ENCODE measurements around the gene PRKAB1.
"Not testable (repeated sequence)": the region's sequence is repeated elsewhere in the genome, so short reads cannot be mapped to it uniquely, and the experiment has no call there.

PRKAB1 gene

DNA sequence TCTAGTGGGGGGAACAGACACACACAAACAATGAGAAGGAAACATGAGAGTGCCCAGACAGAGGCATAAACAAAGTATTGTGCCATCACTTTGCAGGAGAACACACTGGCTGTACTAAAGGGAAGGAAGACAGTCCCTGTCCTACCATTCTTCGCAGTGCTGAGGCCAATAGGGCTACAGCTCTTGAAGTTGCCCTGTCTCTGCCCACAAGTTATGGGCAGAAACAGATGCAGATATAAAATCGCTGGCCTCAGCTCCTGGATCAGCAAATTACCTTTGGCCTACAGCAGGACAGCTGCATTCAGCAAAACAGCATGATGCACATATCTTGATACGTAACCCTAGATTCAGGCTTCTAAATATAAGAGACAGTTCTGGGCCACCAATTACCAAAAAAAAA lies 23.0 kb upstream of the PRKAB1 start:
- H3K27me3 Mint-ChIP-seq = peaks cover 42% of the 10 kb centered on the region

DNA sequence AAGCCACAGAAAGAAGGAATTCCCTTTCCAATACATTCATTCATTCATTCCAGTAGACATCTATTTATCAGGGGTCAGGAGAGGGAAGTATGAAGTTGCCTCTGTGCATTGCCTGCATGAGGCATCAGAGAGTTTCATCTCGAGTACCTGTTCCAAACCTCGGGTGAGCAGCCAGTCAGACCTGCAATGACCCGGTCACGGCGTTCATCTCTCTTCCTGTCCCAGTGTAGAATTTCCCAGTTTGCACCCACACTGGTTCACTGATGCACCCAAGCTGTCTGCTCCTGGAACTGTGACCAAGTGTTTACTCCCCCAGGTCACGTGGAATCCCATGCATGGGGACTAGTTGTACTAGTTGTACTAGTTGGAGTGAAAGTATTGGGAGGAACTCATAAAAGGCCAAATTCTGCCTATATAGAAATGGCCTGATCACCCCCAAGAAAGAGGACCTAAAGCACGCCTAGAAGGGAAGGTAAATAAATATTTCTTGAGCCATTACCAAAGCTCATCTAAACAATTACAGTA lies 22.3 kb upstream of the PRKAB1 start:
- Mint-ChIP-seq H3K27me3 (peaks cover 36% of the 10 kb centered on the region), H3K9me3 (no peaks in the 10 kb centered on the region), H3K36me3 (ENCODE audit: insufficient read depth) (no peaks in the 10 kb centered on the region), H3K27ac (ENCODE audit: low read depth) (no peak overlapping the region), H3K4me3 (no peak overlapping the region), H3K4me1 (no peaks in the 10 kb centered on the region)
- DNase-seq (ENCODE audit: low spot score in 2 of 2) (no peak), ATAC-seq (replicated peaks; ENCODE audit: extremely low read depth, poor library complexity, severe bottlenecking) (no peak)

More for the DNA sequence above, 23.0 kb upstream of the PRKAB1 start:
- Mint-ChIP-seq H3K9me3 (no peaks in the 10 kb centered on the region), H3K4me3 (no peak overlapping the region), H3K4me1 (no peaks in the 10 kb centered on the region), H3K36me3 (ENCODE audit: insufficient read depth) (no peaks in the 10 kb centered on the region), H3K27ac (ENCODE audit: low read depth) (no peak overlapping the region)
- DNase-seq (ENCODE audit: low spot score in 2 of 2) = no peak
- ATAC-seq (replicated peaks; ENCODE audit: extremely low read depth, poor library complexity, severe bottlenecking) = no peak

DNA sequence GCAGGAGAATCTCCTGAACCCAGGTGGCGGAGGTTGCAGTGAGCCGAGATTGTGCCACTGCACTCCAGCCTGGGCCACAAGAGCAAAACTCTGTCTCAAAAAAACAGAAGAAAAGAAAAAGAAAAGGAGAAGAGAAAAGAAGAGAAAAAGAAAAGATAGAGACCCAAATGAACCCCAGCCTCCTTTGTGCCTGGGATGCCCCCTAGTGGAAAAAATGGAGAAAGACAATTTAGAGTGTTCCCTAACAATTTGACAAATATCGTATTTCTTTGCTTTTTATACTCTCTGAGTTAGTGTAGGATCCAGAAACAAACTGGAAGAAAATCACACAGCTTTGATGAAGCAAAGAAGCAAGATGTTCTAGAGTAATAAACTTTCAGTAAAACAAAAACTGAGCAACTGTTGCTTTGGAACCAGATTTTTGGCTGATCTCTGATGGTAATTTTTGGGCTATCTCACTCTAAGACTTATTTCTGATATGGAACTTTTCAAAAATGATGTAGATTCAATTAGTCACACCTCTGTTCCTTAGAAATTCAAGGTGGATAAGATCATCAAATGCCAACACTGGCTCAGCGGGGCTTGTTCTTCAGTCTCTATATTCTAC lies 18.6 kb upstream of the PRKAB1 start:
- Mint-ChIP-seq H3K4me1 (no peaks in the 10 kb centered on the region), H3K4me3 (no peak overlapping the region)

DNA sequence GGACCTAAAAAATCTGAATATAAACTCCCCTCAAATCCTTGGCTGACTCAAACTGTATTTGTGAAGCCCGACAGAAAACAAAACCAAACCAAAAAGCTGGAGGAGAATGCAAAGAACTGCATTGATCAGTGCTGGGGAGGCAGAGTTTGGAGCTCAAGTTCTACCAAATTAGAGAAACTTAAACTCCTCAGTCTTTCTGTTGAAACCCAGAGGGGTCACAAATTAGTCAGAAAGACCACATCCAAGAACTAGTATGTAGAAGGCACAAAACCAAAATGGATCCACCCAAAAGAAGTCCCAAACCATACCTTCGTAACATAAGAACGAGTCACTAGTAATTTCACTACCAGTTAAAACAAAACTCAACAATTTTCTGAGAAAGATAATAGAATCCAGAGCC lies 15.3 kb upstream of the PRKAB1 start:
- no peaks in the 10 kb centered on the region for H3K4me1 Mint-ChIP-seq
- H3K9me3 Mint-ChIP-seq = no peaks in the 10 kb centered on the region
- DNase-seq (ENCODE audit: low spot score in 2 of 2) (no peak), ATAC-seq (replicated peaks; ENCODE audit: extremely low read depth, poor library complexity, severe bottlenecking) (no peak)
- no peaks in the 10 kb centered on the region for H3K36me3 Mint-ChIP-seq (ENCODE audit: insufficient read depth)
- H3K27ac Mint-ChIP-seq (ENCODE audit: low read depth) = no peak overlapping the region
- H3K4me3 Mint-ChIP-seq = no peak overlapping the region
- H3K27me3 Mint-ChIP-seq = no peaks in the 10 kb centered on the region

More for the DNA sequence above, 18.6 kb upstream of the PRKAB1 start:
- H3K9me3 Mint-ChIP-seq = no peaks in the 10 kb centered on the region
- ATAC-seq (replicated peaks; ENCODE audit: extremely low read depth, poor library complexity, severe bottlenecking) (no peak), DNase-seq (ENCODE audit: low spot score in 2 of 2) (no peak)
- no peak overlapping the region for H3K27ac Mint-ChIP-seq (ENCODE audit: low read depth)
- H3K36me3 Mint-ChIP-seq (ENCODE audit: insufficient read depth) = no peaks in the 10 kb centered on the region
- peaks cover 13% of the 10 kb centered on the region for H3K27me3 Mint-ChIP-seq

DNA sequence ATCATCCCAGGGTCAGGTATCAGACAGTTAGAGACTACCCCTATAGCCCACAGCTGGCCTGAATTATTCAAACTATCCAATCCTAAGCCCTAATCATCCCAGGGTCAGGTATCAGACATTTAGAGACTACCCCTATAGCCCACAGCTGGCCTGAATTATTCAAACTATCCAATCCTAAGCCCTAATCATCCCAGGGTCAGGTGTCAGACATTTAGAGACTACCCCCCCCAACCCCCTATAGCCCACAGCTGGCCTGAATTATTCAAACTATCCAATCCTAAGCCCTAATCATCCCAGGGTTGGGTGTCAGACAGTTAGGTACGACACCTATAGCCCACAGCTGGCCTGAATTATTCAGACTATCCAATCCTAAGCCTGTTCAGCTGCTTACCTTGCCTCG lies 10.9 kb upstream of the PRKAB1 start:
- not testable (repeated sequence) for H3K9me3 Mint-ChIP-seq; H3K4me1 Mint-ChIP-seq; H3K4me3 Mint-ChIP-seq; ATAC-seq (replicated peaks; ENCODE audit: extremely low read depth, poor library complexity, severe bottlenecking); H3K27me3 Mint-ChIP-seq; H3K36me3 Mint-ChIP-seq (ENCODE audit: insufficient read depth); DNase-seq (ENCODE audit: low spot score in 2 of 2); H3K27ac Mint-ChIP-seq (ENCODE audit: low read depth)

DNA sequence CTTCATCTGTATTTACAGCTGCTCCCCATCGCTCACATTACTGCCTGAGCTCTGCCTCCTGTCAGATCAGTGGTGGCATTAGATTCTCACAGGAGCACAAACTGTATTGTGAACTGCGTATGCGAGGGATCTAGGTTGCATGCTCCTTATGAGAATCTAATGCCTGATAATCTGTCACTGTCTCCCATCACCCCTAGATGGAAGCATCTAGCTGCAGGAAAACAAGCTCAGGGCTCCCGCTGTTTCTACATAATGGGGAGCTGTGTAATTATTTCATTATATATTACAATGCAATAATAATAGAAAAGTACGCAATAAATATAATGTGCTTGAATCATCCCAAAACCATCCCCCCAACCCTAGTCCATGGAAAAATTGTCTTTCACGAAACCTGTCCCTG lies 9.8 kb upstream of the PRKAB1 start:
- H3K4me3 Mint-ChIP-seq; ATAC-seq (replicated peaks; ENCODE audit: extremely low read depth, poor library complexity, severe bottlenecking); H3K27me3 Mint-ChIP-seq; H3K4me1 Mint-ChIP-seq; H3K27ac Mint-ChIP-seq (ENCODE audit: low read depth); DNase-seq (ENCODE audit: low spot score in 2 of 2); H3K9me3 Mint-ChIP-seq; H3K36me3 Mint-ChIP-seq (ENCODE audit: insufficient read depth): not testable (repeated sequence)

DNA sequence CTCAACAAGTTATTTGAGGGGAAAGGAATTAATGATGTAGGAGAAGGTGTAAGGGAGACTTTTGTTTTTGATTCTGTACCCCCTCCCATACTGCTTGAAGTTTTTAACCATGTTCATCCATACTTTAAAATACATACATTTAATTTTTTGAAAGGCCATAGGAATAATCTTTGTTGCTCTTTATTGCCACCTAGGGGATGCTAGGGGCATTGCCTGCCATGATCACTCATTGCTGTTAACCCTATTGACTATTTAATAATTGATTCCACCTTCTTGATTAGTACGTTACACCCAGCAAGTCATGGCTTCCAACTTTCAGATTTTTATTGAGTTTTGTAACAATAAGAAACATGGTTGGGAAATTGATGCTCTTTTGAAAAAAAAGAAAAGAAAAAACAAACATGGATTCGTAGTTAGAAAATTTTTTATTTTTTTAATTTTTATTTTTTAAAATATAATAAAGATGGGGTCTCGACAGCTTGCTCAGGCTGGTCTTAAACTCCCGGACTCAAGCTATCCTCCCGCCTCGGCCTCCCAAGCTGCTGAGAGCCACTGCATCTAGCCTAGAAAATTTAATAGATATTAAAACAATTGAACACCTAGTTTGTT lies 8.5 kb upstream of the PRKAB1 start:
- Mint-ChIP-seq H3K9me3 (no peaks in the 10 kb centered on the region), H3K36me3 (ENCODE audit: insufficient read depth) (peaks cover 5% of the 10 kb centered on the region), H3K27me3 (no peaks in the 10 kb centered on the region), H3K4me1 (peaks cover 8% of the 10 kb centered on the region), H3K4me3 (peak overlapping the region; percentile 59), H3K27ac (ENCODE audit: low read depth) (peak overlapping the region; percentile 62)
- DNase-seq (ENCODE audit: low spot score in 2 of 2) = peak in 1 of 2 donors; percentile 24
- ATAC-seq (replicated peaks; ENCODE audit: extremely low read depth, poor library complexity, severe bottlenecking) = peak; percentile 63

DNA sequence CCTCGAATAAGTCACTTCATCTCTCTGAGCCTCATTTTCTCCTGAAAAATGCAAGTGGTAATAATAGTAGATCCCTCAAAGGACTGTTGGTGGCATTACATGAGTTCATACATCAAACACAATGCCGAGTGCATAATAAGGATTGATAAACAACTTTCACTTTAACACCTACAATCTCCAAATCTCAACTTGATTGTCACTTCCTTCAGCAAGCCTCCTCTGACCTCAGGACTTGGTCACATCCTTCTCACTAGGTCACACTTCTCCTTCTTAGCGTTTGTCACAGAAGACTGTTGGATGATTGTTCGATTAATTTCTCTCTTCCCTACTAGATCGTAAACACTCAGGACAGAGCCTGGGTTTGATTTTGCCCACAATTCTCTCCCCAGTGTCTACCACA lies 7.9 kb upstream of the PRKAB1 start:
- peak overlapping the region; percentile 59 for H3K4me3 Mint-ChIP-seq
- ATAC-seq (replicated peaks; ENCODE audit: extremely low read depth, poor library complexity, severe bottlenecking) (peak; percentile 90), DNase-seq (ENCODE audit: low spot score in 2 of 2) (no peak)

DNA sequence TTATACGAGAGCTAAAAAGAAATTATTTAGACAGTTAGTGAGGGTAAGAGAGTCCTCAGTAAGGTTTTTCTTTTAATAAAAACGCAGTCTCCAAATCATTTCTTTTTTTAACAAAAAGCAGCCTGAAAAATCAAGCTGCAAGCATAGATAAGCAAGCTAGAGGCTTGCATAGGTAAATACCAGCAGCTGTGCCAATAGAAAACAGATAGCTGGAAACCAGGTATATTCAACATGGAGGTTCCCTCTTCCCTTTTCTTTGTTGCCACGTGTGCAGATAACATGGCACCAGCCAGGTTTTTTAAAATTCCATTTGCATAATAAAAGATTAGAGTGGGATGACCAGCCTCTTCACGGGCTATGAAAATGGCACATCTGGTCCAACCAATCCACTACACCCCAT lies 6.1 kb upstream of the PRKAB1 start:
- Mint-ChIP-seq H3K27ac (ENCODE audit: low read depth) (no peak overlapping the region), H3K4me3 (no peak overlapping the region), H3K36me3 (ENCODE audit: insufficient read depth) (peaks cover 8% of the 10 kb centered on the region), H3K27me3 (no peaks in the 10 kb centered on the region), H3K9me3 (no peaks in the 10 kb centered on the region), H3K4me1 (peaks cover 19% of the 10 kb centered on the region)
- ATAC-seq (replicated peaks; ENCODE audit: extremely low read depth, poor library complexity, severe bottlenecking) (no peak), DNase-seq (ENCODE audit: low spot score in 2 of 2) (no peak)

More for the DNA sequence above, 7.9 kb upstream of the PRKAB1 start:
- H3K36me3 Mint-ChIP-seq (ENCODE audit: insufficient read depth) = peaks cover 5% of the 10 kb centered on the region
- peak overlapping the region; percentile 62 for H3K27ac Mint-ChIP-seq (ENCODE audit: low read depth)
- no peaks in the 10 kb centered on the region for H3K9me3 Mint-ChIP-seq
- H3K27me3 Mint-ChIP-seq = no peaks in the 10 kb centered on the region
- H3K4me1 Mint-ChIP-seq = peaks cover 8% of the 10 kb centered on the region

DNA sequence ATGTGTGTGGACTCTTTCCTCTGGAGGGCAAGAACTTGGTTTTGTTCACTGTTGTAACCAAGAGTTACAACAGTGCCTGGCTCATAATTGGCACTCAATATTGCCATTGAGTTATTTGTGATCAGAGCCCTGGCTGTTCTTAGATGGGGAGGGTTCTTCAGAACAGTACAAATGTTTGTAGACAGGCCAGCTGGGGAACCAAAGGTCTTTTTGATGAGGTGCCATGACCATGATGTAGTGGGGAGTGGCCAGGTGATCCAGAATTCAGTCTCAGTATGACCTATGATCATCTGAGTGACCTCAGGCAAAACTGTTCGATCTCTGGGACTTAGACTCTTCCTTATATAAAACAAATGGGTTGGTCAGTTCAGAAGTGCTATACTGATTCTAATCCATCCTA lies 3.3 kb upstream of the PRKAB1 start:
- no peak overlapping the region for H3K27ac Mint-ChIP-seq (ENCODE audit: low read depth)
- ATAC-seq (replicated peaks; ENCODE audit: extremely low read depth, poor library complexity, severe bottlenecking) (no peak), DNase-seq (ENCODE audit: low spot score in 2 of 2) (no peak)
- no peak overlapping the region for H3K4me3 Mint-ChIP-seq
- no peaks in the 10 kb centered on the region for H3K27me3 Mint-ChIP-seq
- H3K4me1 Mint-ChIP-seq = peaks cover 30% of the 10 kb centered on the region
- H3K36me3 Mint-ChIP-seq (ENCODE audit: insufficient read depth) = peaks cover 15% of the 10 kb centered on the region
- no peaks in the 10 kb centered on the region for H3K9me3 Mint-ChIP-seq

DNA sequence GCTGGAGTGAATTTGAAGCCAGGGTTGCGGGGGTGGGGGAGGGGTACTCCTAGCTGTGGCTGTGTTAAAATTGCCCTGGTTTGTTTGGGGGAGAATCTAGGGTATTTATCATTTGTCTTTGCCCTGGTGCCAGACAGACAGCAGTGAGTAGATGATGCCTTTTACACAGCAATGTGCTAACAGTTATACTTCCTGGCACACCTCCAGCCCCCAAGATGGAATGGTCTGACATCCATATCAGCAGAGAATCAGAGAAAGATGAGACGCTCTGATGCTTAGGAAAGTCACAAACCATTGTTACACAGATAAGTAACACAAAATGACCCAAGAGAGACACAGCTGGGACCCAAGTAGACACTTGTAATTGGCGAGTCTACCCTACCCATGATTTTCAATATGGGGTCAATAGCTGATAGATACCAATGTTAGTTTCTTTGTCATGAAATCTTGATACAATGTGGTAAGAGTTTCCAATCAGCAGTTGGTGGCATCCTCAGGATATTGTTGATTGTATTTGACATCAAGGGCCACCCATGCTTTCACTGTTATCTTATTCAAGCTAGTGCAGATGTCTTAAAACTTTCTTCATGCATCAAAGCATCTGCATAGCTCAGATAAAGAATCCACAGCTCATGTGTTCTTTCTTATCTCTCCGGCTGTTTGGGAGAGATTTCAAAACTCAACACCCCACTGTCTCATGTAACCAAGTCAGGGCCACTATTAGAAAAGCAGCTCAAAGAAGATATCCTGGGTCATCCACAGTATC lies 2.6 kb upstream of the PRKAB1 start:
- DNase-seq (ENCODE audit: low spot score in 2 of 2) (no peak), ATAC-seq (replicated peaks; ENCODE audit: extremely low read depth, poor library complexity, severe bottlenecking) (no peak)
- Mint-ChIP-seq H3K27me3 (no peaks in the 10 kb centered on the region), H3K27ac (ENCODE audit: low read depth) (no peak overlapping the region), H3K4me3 (no peak overlapping the region), H3K4me1 (peaks cover 30% of the 10 kb centered on the region), H3K9me3 (no peaks in the 10 kb centered on the region), H3K36me3 (ENCODE audit: insufficient read depth) (peaks cover 14% of the 10 kb centered on the region)

DNA sequence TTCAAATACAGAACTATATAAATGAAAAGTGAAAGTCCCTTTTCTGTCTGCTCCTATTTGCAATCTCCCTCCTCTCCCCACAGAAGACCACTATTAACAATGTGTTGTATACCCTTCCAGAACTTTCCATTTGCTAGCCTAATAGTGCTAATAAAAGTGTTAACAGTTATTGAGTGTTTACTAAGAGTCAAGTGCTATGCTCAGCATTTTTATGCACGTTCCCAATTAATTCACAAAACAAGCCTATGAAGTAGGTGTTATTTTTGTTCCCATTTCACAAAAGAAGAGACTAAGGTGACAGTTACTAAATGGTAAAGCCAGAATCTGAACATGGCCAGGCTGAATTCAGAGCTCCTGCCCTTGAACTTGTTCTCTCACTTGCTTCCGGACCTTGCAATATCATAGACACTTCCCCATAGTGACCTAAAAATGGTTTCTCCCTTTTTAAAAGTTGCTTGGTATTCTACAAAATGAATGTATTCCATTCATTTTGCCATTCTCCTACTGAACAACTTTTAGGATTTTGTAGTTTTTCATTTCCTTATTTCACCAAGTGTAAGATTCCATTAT lies 1.6 kb upstream of the PRKAB1 start:
- Mint-ChIP-seq H3K36me3 (ENCODE audit: insufficient read depth) (peaks cover 14% of the 10 kb centered on the region), H3K27ac (ENCODE audit: low read depth) (peak overlapping the region; percentile 70), H3K4me3 (peak overlapping the region; percentile 83), H3K27me3 (no peaks in the 10 kb centered on the region), H3K9me3 (no peaks in the 10 kb centered on the region), H3K4me1 (peaks cover 39% of the 10 kb centered on the region)
- DNase-seq (ENCODE audit: low spot score in 2 of 2) = no peak
- no peak for ATAC-seq (replicated peaks; ENCODE audit: extremely low read depth, poor library complexity, severe bottlenecking)
